Measurements from ENCODE around the gene ODAD4. TPM values are rescaled to one million over a fixed set of nuclear protein-coding genes. Genes with fewer than 3 reads are reported as not detected.
A peak's percentile ranks its signal among the peaks of the same experiment; 100 is the strongest.

The ODAD4 gene
- total RNA-seq, 2 experiments from 2014 or later: 0.58 to 0.84 TPM

DNA sequence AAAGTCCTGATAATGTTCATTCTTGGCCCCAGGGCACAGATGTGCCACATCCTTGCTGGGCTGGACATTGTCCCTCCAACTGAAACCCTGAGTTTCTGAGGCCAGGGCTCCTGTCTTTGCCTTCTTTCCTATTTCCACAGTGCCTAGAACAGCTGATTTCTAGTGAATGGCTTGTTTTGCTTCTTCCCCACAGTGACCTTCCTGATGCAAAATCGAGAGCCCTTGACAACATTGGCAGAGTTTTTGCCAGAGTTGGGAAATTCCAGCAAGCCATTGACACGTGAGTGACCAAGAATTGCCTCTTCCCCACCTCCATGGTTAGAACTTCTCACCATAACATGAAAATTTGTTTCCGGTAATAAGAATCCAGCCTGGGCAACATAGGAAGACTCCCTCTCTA lies 14.5 kb downstream of the ODAD4 start:
- Mint-ChIP-seq H3K4me3 (no peak overlapping the region), H3K27me3 (no peaks in the 10 kb centered on the region), H3K36me3 (no peaks in the 10 kb centered on the region), H3K27ac (no peak overlapping the region), H3K9me3 (no peaks in the 10 kb centered on the region), H3K4me1 (no peaks in the 10 kb centered on the region)
- no peak for DNase-seq

GRCh38 chr17:41948762-41949460 lies 18.5 kb downstream of the ODAD4 start:
- Mint-ChIP-seq H3K27me3 (no peaks in the 10 kb centered on the region), H3K9me3 (no peaks in the 10 kb centered on the region), H3K4me3 (no peak overlapping the region), H3K36me3 (no peaks in the 10 kb centered on the region), H3K27ac (no peak overlapping the region), H3K4me1 (no peaks in the 10 kb centered on the region)
- no peak for DNase-seq

DNA sequence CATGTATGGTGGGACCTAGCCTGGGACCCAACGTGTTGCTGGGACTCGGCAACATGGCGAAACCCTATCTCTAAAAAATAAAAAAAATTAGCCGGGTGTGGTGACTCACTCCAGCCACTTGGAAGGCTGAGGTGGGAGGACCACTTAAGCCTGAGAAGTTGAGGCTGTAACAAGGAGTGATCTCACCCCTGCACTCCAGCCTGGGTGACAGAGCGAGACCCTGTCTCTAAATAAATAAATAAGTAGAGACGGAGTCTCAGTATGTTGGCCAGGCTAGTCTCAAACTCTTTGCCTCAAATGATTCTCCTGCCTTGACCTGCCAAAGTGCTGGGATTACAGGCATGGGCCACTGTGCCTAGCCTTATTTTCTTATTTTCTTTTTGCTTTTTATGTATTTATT lies 26.1 kb downstream of the ODAD4 start:
- Mint-ChIP-seq H3K36me3 (no peaks in the 10 kb centered on the region), H3K4me1 (no peaks in the 10 kb centered on the region), H3K4me3 (no peak overlapping the region), H3K27ac (no peak overlapping the region), H3K9me3 (no peaks in the 10 kb centered on the region), H3K27me3 (no peaks in the 10 kb centered on the region)
- no peak for DNase-seq

- Mint-ChIP-seq H3K4me1 (no peaks in the 10 kb centered on the region), H3K27me3 (no peaks in the 10 kb centered on the region), H3K4me3 (no peak overlapping the region), H3K9me3 (no peaks in the 10 kb centered on the region), H3K36me3 (no peaks in the 10 kb centered on the region), H3K27ac (no peak overlapping the region)
- no peak for DNase-seq
Observed at GRCh38 chr17:41957031-41957868, 26.8 kb downstream of the ODAD4 start.

DNA sequence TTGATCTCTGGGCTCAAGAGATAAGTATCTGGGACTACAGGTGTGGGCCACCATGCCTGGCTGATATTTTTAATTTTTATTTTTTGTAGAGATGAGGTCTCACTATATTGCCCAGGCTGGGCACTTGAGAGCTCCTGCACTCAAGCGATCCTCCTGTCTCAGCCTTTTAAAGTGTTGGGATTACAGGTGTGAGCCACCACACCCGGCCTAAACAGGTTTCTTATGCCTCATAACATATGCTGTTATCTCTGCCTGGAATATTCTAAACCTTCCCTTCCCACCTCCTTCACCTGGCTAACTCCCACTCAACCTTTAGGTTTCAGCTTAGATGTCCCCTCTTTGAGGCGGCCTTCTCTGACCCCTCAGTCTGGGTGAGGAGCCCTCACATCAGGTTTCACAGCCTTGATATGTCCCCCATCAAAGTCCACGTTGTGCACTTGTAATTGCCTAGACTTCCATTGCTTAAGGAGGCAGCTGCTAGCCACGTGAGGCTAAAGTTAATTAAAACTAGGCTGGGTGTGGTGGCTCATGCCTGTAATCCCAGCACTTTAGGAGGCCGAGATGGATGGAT lies 27.5 kb downstream of the ODAD4 start:
- Mint-ChIP-seq H3K27me3 (no peaks in the 10 kb centered on the region), H3K4me3 (no peak overlapping the region), H3K36me3 (no peaks in the 10 kb centered on the region), H3K4me1 (no peaks in the 10 kb centered on the region), H3K27ac (no peak overlapping the region), H3K9me3 (no peaks in the 10 kb centered on the region)
- no peak for DNase-seq

- H3K4me3 Mint-ChIP-seq: no peak overlapping the region
- H3K27me3 Mint-ChIP-seq: no peaks in the 10 kb centered on the region
- no peaks in the 10 kb centered on the region for H3K9me3 Mint-ChIP-seq
- no peaks in the 10 kb centered on the region for H3K36me3 Mint-ChIP-seq
- no peaks in the 10 kb centered on the region for H3K4me1 Mint-ChIP-seq
- H3K27ac Mint-ChIP-seq: no peak overlapping the region
- no peak for DNase-seq
Observed at GRCh38 chr17:41959030-41959335, 28.6 kb downstream of the ODAD4 start.

- Mint-ChIP-seq H3K9me3 (no peaks in the 10 kb centered on the region), H3K4me1 (no peaks in the 10 kb centered on the region), H3K4me3 (no peak overlapping the region), H3K36me3 (no peaks in the 10 kb centered on the region), H3K27ac (no peak overlapping the region), H3K27me3 (no peaks in the 10 kb centered on the region)
- DNase-seq: no peak
Observed at GRCh38 chr17:41959336-41960095, 29.1 kb downstream of the ODAD4 start.

DNA sequence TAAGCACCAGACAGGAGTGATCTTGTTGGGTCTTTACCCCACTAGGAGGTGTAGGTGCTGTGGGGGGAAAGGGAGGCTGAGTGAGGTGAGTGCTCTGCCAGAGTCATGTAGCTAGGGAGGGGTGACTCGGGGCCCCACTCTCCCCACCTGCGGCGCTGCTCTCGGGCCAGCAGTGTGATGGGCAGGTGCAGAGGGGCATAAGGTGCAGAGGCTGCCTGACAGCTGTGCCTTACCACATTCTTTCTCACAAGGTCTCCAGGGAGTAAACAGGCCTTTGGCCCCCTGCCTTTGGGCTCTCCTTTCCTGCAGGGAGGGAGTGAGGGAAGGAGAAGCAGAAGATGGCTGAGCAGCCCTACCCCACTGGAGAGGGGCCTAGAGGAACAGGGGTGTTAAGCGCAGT lies 31.7 kb downstream of the ODAD4 start:
- H3K27me3 Mint-ChIP-seq: no peaks in the 10 kb centered on the region
- no peak overlapping the region for H3K27ac Mint-ChIP-seq
- H3K9me3 Mint-ChIP-seq: no peaks in the 10 kb centered on the region
- peaks cover 10% of the 10 kb centered on the region for H3K4me1 Mint-ChIP-seq
- H3K36me3 Mint-ChIP-seq: no peaks in the 10 kb centered on the region
- DNase-seq: no peak
- H3K4me3 Mint-ChIP-seq: no peak overlapping the region

DNA sequence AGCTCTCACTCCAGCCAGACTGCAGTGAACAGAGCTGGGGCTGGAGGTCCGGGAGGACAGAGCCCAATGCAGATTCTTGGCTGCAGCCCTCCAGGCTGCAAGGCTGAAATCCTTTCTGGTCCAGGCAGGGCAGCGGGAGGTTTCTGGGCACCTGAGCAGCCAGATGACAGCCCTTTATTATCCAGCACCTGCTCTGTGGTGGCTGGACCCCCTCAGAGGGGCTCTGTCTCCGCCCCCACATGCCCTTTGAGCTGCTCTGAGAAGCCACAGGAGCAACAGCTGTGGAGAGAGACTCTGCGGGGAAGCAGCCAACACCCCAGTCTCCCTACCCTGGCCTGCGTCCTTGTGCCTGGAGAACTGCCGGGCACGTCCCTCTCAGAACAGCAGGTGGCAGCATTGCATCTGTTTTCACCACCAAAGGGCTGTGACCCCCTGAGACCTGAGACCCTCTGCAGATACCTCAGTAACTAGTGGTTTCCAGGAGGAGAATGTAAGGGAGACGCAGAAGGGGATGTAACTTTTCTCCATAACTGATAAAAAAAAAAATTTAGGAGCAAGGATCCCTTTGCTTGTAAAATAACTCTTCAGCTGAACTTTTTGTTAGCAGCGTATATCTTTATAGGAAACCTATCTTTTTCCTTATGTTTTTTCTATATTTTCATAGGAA lies 32.5 kb downstream of the ODAD4 start:
- no peaks in the 10 kb centered on the region for H3K9me3 Mint-ChIP-seq
- no peak overlapping the region for H3K4me3 Mint-ChIP-seq
- peaks cover 16% of the 10 kb centered on the region for H3K4me1 Mint-ChIP-seq
- H3K36me3 Mint-ChIP-seq: peaks cover 1% of the 10 kb centered on the region
- DNase-seq: peak; percentile 68
- H3K27me3 Mint-ChIP-seq: no peaks in the 10 kb centered on the region
- no peak overlapping the region for H3K27ac Mint-ChIP-seq

DNA sequence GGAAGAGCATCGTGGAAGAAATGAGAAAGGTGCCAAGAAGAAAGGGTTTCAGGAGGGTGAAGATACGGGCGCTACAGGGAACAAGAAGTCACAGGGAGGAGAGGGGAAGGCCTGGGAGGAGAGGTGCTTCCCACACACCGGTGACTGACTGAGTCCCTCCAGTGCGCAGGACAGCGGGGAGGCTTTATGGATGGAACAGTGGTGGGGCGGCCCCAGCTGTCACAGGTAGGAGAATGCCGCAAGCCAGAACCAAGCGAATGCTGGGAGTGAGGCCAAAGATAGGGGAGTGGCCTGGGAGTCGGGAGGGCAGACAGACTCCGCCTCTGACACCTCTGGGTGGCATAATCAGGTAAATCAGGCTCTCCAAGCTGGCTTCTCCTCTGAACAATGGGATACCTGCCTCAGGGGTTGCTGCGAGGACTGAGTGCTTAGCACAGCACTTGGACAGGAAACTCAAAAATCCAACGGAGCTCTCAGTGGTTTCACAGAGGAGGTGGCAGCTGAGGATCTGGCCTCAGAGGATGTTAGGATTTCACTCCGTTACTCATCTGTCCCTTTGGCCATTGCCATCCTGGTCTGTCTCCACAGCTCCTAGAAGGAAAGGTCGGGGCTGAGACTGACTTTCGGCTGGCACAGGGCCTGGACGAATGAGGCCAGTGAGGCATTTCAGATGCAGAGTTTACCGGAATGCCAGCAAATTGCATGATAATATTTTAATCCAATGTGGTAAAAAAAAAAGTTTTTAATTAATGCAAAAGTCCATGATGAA lies 35.5 kb downstream of the ODAD4 start:
- Mint-ChIP-seq H3K4me1 (peaks cover 30% of the 10 kb centered on the region), H3K27me3 (no peaks in the 10 kb centered on the region), H3K4me3 (peak overlapping the region; percentile 82), H3K9me3 (no peaks in the 10 kb centered on the region), H3K36me3 (peaks cover 8% of the 10 kb centered on the region), H3K27ac (peak overlapping the region; percentile 77)
- DNase-seq: peak; percentile 75

DNA sequence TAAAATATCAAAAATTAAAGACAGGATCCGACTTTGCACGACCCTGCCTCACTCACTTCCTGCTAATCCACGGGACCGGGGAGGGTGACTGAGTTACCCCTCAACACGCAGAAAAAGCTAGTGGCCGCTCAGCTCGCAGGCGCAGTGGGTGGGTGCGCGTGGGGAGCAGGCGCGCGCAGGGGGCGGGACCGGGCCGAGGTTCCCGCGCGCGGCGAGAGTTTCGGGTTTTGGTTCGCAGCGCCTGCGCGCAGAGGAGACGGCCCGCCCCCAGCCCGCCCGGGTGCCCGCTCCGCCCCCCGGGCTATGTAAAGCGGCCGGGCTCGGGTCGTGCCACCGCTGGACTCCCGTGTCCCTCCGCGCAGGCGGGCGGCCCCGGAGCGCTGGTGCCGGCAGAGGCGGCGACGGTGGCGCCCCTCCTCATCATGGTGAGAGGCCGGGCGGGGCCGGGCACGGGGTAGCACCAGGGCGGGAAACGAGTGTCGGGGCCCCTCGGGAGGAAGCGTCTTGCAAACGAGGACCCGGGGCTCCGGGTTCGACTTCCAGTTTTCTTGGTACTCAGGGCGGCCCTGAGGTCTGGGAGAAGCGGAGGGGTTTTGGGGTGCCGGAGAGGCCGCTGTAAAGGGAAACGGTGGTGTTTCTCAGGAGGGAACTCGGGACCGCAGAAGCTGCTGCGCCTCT lies 36.2 kb downstream of the ODAD4 start, which contains the start of gene CNP:
Gene CNP (plus strand): TSS at position 333 of the 678 bp plus-strand sequence. CDS start 90 bp downstream, at position 423.
- no peaks in the 10 kb centered on the region for H3K27me3 Mint-ChIP-seq
- H3K4me3 Mint-ChIP-seq: peak within 1 kb of the TSS; percentile 82
- H3K27ac Mint-ChIP-seq: peak within 1 kb of the TSS; percentile 88
- peaks cover 12% of the 10 kb centered on the region for H3K36me3 Mint-ChIP-seq
- peaks cover 33% of the 10 kb centered on the region for H3K4me1 Mint-ChIP-seq
- H3K9me3 Mint-ChIP-seq: no peaks in the 10 kb centered on the region
- DNase-seq: peak; percentile 94

DNA sequence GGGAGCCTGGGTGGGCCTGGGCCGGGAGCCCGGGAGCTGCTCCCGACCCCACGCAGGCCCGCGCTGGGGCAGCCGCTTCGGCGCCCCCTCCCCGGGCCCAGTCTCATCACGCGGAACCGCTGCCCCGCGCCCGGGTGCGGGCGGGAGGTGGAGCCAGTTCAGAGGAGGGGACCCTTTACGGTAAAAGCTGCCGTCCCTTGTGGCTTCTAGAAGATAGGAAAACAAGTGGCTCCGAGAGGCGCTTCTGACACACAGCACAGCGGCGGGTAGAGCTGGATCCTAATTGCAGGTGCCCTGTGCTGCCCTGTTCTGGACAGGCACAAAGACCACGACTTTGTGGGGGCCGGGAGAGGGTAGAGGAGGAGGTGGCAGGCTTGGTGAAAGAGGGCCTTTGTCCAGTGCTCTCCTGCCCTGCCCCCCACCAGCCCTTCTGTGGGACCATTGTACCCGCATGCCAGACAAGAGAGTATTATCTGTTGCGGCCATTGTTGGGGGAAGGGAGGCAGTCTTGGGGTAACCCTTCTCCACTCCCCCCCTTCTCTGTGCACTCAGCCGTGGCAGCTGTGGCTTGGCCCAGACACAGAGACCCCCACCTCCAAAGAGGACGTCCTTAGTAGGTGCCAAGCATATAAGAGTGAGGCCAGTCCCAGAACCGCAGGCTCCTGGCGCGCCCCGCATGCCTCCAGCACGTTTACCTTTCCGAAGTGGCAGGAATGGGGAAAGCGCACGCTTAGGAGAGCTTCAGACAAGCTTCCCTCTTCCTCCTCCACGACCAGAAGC lies 36.9 kb downstream of the ODAD4 start:
- H3K4me1 Mint-ChIP-seq: peaks cover 33% of the 10 kb centered on the region
- H3K27ac Mint-ChIP-seq: peak overlapping the region; percentile 88
- no peaks in the 10 kb centered on the region for H3K9me3 Mint-ChIP-seq
- no peaks in the 10 kb centered on the region for H3K27me3 Mint-ChIP-seq
- H3K36me3 Mint-ChIP-seq: peaks cover 14% of the 10 kb centered on the region
- DNase-seq: peak; percentile 51
- H3K4me3 Mint-ChIP-seq: peak overlapping the region; percentile 82
